ENCODE data around the gene IFTAP. TPM values are rescaled to one million over a fixed set of nuclear protein-coding genes. Genes with fewer than 3 reads are reported as not detected.

Gene IFTAP, protein sequence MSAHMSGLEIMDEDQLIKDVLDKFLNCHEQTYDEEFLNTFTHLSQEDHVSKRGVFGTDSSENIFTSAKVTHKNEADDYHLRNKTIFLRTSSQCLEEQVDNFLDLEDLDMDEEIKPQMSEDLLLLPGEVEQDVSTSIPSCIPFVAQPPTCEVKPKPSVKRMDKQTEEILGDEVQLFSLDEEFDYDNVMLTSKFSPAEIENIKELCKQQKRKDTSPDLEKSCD
- 19.9 and 22.4 TPM in 2 replicates for total RNA-seq (2021)
- long read RNA-seq, transcript C11orf74-208 (6 exons, 694 nt) = major isoform, 8 of 23 reads
- long read RNA-seq, transcript C11orf74-201 (6 exons, 863 nt) = minor isoform, 7 of 23 reads
- long read RNA-seq, partial matches to known transcripts = 0 of 23 reads
- long read RNA-seq, other reads (novel, unspliced or antisense) = 3 of 23 reads

GRCh38 chr11:36594316-36594989 is at the start of gene IFTAP:
Gene IFTAP, plus strand, starts transcription at chr11:36594502. Its CDS starts 15,602 bp downstream, at chr11:36610104.
- Histone ChIP-seq H3K23ac (ENCODE audit: insufficient read length, low read depth, low read length) (no peak within 1 kb of the TSS), H3T11ph (ENCODE audit: low read length) (no peak within 1 kb of the TSS), H2BK20ac (ENCODE audit: low read depth, low read length, poor library complexity, severe bottlenecking) (no peak within 1 kb of the TSS), H2BK12ac (ENCODE audit: insufficient read length, low read depth, low read length) (no peak within 1 kb of the TSS), H3K18ac (ENCODE audit: insufficient read length, low read depth, low read length) (peak within 1 kb of the TSS; percentile 81), H3K27ac (ENCODE audit: insufficient read length, low read depth, low read length) (no peak within 1 kb of the TSS), H3K9me3 (ENCODE audit: control insufficient read depth, low read depth, low read length) (no peaks in the 10 kb centered on the region), H3K79me1 (ENCODE audit: insufficient read depth, low read depth, low read length, poor library complexity, severe bottlenecking) (no peaks in the 10 kb centered on the region), H4K20me1 (ENCODE audit: control insufficient read depth, insufficient read depth, insufficient read length) (no peaks in the 10 kb centered on the region), H3K9ac (ENCODE audit: extremely low read depth, insufficient read length, low read length) (peak within 1 kb of the TSS; percentile 62), H3K79me2 (ENCODE audit: insufficient read depth, low read length) (no peaks in the 10 kb centered on the region), H3K14ac (ENCODE audit: insufficient read depth, low read length) (peak within 1 kb of the TSS; percentile 87; the same call in 1 of the 2 replicates), H3K56ac (ENCODE audit: insufficient read length, low read depth, low read length) (no peak within 1 kb of the TSS), H4K8ac (replicated peaks; ENCODE audit: insufficient read length, low read depth, low read length) (no peak within 1 kb of the TSS), H2BK120ac (ENCODE audit: low read depth, low read length, poor library complexity, severe bottlenecking) (no peak within 1 kb of the TSS), H3K27me3 (ENCODE audit: insufficient read depth, low read length) (no peaks in the 10 kb centered on the region), H3K23me2 (ENCODE audit: insufficient read length, low read depth, low read length, poor library complexity, severe bottlenecking) (no peaks in the 10 kb centered on the region), H3K4ac (ENCODE audit: low read depth, low read length) (no peak within 1 kb of the TSS), H4K91ac (ENCODE audit: insufficient read length, low read depth, low read length) (no peak within 1 kb of the TSS), H2BK5ac (ENCODE audit: insufficient read length, low read length) (no peak within 1 kb of the TSS), H3K4me1 (ENCODE audit: insufficient read depth, low read length) (no peaks in the 10 kb centered on the region), H2AK5ac (ENCODE audit: insufficient read length, low read length) (no peak within 1 kb of the TSS), H4K5ac (ENCODE audit: insufficient read length, low read depth, low read length) (no peak within 1 kb of the TSS), H3K4me2 (ENCODE audit: insufficient read depth, insufficient read length, low read length) (peak within 1 kb of the TSS; percentile 57), H2BK15ac (ENCODE audit: low read depth, low read length) (no peak within 1 kb of the TSS), H2AFZ (ENCODE audit: low read length) (peak within 1 kb of the TSS; percentile 76)
- Mint-ChIP-seq H3K4me1 (peaks cover 5 to 6% of the 10 kb centered on the region in 2 experiments), H3K27me3 (ENCODE audit: low read depth) (peaks cover 30% of the 10 kb centered on the region), H3K36me3 (ENCODE audit: insufficient read depth in 1 of 3, low read depth in 3 of 3) (no peaks in the 10 kb centered on the region), H3K4me3 (peak within 1 kb of the TSS; percentile 95 to 96), H3K27ac (peak within 1 kb of the TSS; percentile 72 to 87 (median 80)), H3K9me3 (no peaks in the 10 kb centered on the region)
- WGBS (ENCODE audit: extremely low coverage, insufficient read length, low lambda C conversion rate) = no CpG with 5 or more reads among the region's 29 CpGs
- TF ChIP-seq, protein P1, sequence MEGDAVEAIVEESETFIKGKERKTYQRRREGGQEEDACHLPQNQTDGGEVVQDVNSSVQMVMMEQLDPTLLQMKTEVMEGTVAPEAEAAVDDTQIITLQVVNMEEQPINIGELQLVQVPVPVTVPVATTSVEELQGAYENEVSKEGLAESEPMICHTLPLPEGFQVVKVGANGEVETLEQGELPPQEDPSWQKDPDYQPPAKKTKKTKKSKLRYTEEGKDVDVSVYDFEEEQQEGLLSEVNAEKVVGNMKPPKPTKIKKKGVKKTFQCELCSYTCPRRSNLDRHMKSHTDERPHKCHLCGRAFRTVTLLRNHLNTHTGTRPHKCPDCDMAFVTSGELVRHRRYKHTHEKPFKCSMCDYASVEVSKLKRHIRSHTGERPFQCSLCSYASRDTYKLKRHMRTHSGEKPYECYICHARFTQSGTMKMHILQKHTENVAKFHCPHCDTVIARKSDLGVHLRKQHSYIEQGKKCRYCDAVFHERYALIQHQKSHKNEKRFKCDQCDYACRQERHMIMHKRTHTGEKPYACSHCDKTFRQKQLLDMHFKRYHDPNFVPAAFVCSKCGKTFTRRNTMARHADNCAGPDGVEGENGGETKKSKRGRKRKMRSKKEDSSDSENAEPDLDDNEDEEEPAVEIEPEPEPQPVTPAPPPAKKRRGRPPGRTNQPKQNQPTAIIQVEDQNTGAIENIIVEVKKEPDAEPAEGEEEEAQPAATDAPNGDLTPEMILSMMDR (conservative IDR thresholded peaks at IDR 0.05) = no peak
- peak; percentile 82 for DNase-seq

Measured in H9 (cell line).